ENCODE measurements around the gene ST3GAL4. TPM values are rescaled to one million over a fixed set of nuclear protein-coding genes. Genes with fewer than 3 reads are reported as not detected.

ST3GAL4 gene
- total and polyA plus RNA-seq, 4 donors, result 23.6 to 38.3 (median 31.7) TPM

GRCh38 chr11:126387857-126388256 lies 32.4 kb downstream of the ST3GAL4 start:
- DNase-seq, result peak in 1 of 3 donors; percentile 17
- ATAC-seq (ENCODE audit: insufficient read depth, low FRiP score), result no peak
- H3K4me1 ChIP-seq (ENCODE audit: control insufficient read depth in 5 of 5, insufficient read depth in 5 of 5, low read length in 5 of 5), result peaks cover 9 to 26% (median 17%) of the 10 kb centered on the region in 5 donors

GRCh38 chr11:126390272-126390867 lies 34.9 kb downstream of the ST3GAL4 start:
- Histone ChIP-seq H3K4me3 (no peak overlapping the region), H3K27ac (ENCODE audit: low read depth in 1 of 2, low read length in 1 of 2) (no peak overlapping the region), H3K36me3 (ENCODE audit: control insufficient read depth in 4 of 4, insufficient read depth in 4 of 4, low read length in 4 of 4) (no peaks in the 10 kb centered on the region), H3K4me1 (ENCODE audit: control insufficient read depth in 5 of 5, insufficient read depth in 5 of 5, low read length in 5 of 5) (peaks cover 11 to 29% (median 24%) of the 10 kb centered on the region in 5 donors), H3K9ac (ENCODE audit: insufficient read depth in 1 of 2, low read length in 2 of 2) (no peak overlapping the region), H3K9me3 (ENCODE audit: control insufficient read depth in 4 of 4, insufficient read depth in 3 of 4, low read length in 3 of 4) (no peaks in the 10 kb centered on the region), H3K27me3 (ENCODE audit: control insufficient read depth in 3 of 3, insufficient read depth in 3 of 3, low read length in 2 of 3) (no peaks in the 10 kb centered on the region)
- TF ChIP-seq CTCF (IDR thresholded peaks at IDR 0.05; ENCODE audit: control extremely low read depth, extremely low read depth), result no peak
- ATAC-seq (ENCODE audit: insufficient read depth, low FRiP score) (no peak), DNase-seq (peak in 2 of 3 donors; percentile 34 to 52)
- 53 to 62% methylated on average over 5 of the region's 5 CpGs for WGBS, 2 donors

More at GRCh38 chr11:126387857-126388256, 32.4 kb downstream of the ST3GAL4 start:
- TF ChIP-seq CTCF (IDR thresholded peaks at IDR 0.05; ENCODE audit: control extremely low read depth, extremely low read depth), result no peak
- no peak overlapping the region for H3K4me3 ChIP-seq
- H3K9ac ChIP-seq (ENCODE audit: insufficient read depth in 1 of 2, low read length in 2 of 2), result no peak overlapping the region
- no peaks in the 10 kb centered on the region for H3K27me3 ChIP-seq (ENCODE audit: control insufficient read depth in 3 of 3, insufficient read depth in 3 of 3, low read length in 2 of 3)
- no peaks in the 10 kb centered on the region for H3K36me3 ChIP-seq (ENCODE audit: control insufficient read depth in 4 of 4, insufficient read depth in 4 of 4, low read length in 4 of 4)
- no peak overlapping the region for H3K27ac ChIP-seq (ENCODE audit: low read depth in 1 of 2, low read length in 1 of 2)
- H3K9me3 ChIP-seq (ENCODE audit: control insufficient read depth in 4 of 4, insufficient read depth in 3 of 4, low read length in 3 of 4), result no peaks in the 10 kb centered on the region
- WGBS, 2 donors, result 77 to 81% methylated on average over 5 of the region's 5 CpGs

- DNase-seq (no peak), ATAC-seq (ENCODE audit: insufficient read depth, low FRiP score) (no peak)
- Histone ChIP-seq H3K9ac (ENCODE audit: insufficient read depth in 1 of 2, low read length in 2 of 2) (no peak overlapping the region), H3K4me3 (no peak overlapping the region), H3K4me1 (ENCODE audit: control insufficient read depth in 5 of 5, insufficient read depth in 5 of 5, low read length in 5 of 5) (peaks cover 11 to 29% (median 24%) of the 10 kb centered on the region in 5 donors), H3K9me3 (ENCODE audit: control insufficient read depth in 4 of 4, insufficient read depth in 3 of 4, low read length in 3 of 4) (no peaks in the 10 kb centered on the region), H3K27ac (ENCODE audit: low read depth in 1 of 2, low read length in 1 of 2) (peak overlapping the region; percentile 13 to 86), H3K27me3 (ENCODE audit: control insufficient read depth in 3 of 3, insufficient read depth in 3 of 3, low read length in 2 of 3) (no peaks in the 10 kb centered on the region), H3K36me3 (ENCODE audit: control insufficient read depth in 4 of 4, insufficient read depth in 4 of 4, low read length in 4 of 4) (no peaks in the 10 kb centered on the region)
- WGBS, 2 donors, result 55 to 70% methylated on average over 7 of the region's 7 CpGs
- no peak for TF ChIP-seq CTCF (IDR thresholded peaks at IDR 0.05; ENCODE audit: control extremely low read depth, extremely low read depth)
Measured at GRCh38 chr11:126391286-126391954, 35.9 kb downstream of the ST3GAL4 start.

Measured in lung (tissue), 12 donors.